Neural cell (in vitro differentiated cells): ENCODE measurements around the gene B3GALNT2.

ENCODE experiments used
- EZH2 ChIP-seq: fragments of 200-600, 300-800 bp; shearing (Covaris generic), sonication (generic); IDR thresholded peaks from 2 replicates; pipeline ENCODE4 v1.6.1; 2014; ENCODE audit warnings: antibody characterized with exemption, low read length, borderline replicate concordance, mild to moderate bottlenecking; ENCODE audit not compliant: insufficient read depth, poor library complexity, severe bottlenecking
- MXI1 ChIP-seq: fragments of 450-650 bp; conservative IDR thresholded peaks from 2 replicates; pipeline ENCODE4 v1.6.1; 2014; ENCODE audit warnings: antibody characterized with exemption, mild to moderate bottlenecking; ENCODE audit not compliant: poor library complexity, severe bottlenecking
- TAF1 ChIP-seq: IDR thresholded peaks from 2 replicates; pipeline ENCODE4 v1.6.1; 2012; ENCODE audit warnings: low read depth
- TF ChIP-seq, protein P1 (sequence below): fragments of 450-650 bp; IDR thresholded peaks from 2 replicates; pipeline ENCODE4 v1.5.1; 2014; ENCODE audit warnings: antibody characterized with exemption, mild to moderate bottlenecking, moderate library complexity; ENCODE audit not compliant: poor library complexity, severe bottlenecking
- TF ChIP-seq, protein P2 (sequence below): IDR thresholded peaks from 2 replicates; pipeline ENCODE4 v1.6.1; 2012; ENCODE audit warnings: borderline replicate concordance

DNA sequence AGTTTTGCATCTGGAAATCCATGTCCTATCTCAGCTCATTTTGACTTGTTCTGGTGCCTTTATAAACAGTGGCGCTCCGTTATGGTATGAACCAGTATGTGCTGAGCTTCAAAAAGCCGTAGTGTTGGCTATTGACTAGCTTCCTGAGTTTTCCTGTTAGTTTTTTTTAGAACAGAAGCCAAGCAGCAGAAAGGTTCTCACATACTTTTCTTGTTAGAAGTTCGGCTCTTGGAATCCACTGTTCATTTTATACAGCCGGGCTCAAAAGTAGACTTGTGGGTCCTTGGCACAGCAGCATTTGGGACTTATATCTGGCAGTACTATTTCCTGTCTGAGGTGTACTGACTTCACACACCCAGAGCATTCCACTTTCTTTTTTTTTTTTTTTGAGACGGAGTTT is 73.3 kb downstream of the B3GALNT2 start:
- TF ChIP-seq, protein P1, sequence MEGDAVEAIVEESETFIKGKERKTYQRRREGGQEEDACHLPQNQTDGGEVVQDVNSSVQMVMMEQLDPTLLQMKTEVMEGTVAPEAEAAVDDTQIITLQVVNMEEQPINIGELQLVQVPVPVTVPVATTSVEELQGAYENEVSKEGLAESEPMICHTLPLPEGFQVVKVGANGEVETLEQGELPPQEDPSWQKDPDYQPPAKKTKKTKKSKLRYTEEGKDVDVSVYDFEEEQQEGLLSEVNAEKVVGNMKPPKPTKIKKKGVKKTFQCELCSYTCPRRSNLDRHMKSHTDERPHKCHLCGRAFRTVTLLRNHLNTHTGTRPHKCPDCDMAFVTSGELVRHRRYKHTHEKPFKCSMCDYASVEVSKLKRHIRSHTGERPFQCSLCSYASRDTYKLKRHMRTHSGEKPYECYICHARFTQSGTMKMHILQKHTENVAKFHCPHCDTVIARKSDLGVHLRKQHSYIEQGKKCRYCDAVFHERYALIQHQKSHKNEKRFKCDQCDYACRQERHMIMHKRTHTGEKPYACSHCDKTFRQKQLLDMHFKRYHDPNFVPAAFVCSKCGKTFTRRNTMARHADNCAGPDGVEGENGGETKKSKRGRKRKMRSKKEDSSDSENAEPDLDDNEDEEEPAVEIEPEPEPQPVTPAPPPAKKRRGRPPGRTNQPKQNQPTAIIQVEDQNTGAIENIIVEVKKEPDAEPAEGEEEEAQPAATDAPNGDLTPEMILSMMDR = no peak
- TF ChIP-seq EZH2 (no peak), TAF1 (no peak), MXI1 (no peak)
- TF ChIP-seq, protein P2, sequence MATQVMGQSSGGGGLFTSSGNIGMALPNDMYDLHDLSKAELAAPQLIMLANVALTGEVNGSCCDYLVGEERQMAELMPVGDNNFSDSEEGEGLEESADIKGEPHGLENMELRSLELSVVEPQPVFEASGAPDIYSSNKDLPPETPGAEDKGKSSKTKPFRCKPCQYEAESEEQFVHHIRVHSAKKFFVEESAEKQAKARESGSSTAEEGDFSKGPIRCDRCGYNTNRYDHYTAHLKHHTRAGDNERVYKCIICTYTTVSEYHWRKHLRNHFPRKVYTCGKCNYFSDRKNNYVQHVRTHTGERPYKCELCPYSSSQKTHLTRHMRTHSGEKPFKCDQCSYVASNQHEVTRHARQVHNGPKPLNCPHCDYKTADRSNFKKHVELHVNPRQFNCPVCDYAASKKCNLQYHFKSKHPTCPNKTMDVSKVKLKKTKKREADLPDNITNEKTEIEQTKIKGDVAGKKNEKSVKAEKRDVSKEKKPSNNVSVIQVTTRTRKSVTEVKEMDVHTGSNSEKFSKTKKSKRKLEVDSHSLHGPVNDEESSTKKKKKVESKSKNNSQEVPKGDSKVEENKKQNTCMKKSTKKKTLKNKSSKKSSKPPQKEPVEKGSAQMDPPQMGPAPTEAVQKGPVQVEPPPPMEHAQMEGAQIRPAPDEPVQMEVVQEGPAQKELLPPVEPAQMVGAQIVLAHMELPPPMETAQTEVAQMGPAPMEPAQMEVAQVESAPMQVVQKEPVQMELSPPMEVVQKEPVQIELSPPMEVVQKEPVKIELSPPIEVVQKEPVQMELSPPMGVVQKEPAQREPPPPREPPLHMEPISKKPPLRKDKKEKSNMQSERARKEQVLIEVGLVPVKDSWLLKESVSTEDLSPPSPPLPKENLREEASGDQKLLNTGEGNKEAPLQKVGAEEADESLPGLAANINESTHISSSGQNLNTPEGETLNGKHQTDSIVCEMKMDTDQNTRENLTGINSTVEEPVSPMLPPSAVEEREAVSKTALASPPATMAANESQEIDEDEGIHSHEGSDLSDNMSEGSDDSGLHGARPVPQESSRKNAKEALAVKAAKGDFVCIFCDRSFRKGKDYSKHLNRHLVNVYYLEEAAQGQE = no peak
